Stimulated activated CD4-positive, alpha-beta T cell treated with anti-CD3 and anti-CD28 coated beads, Interleukin-15, amount 100 ng/mL, for 24 hours (primary cell): ENCODE measurements around the gene ASIC3.

Experiments
- DNase-seq: peaks from one replicate; pipeline ENCODE4 v3.0.0-alpha.2; 2020

ASIC3 gene

GRCh38 chr7:151058781-151059366 lies 10.5 kb downstream of the ASIC3 start:
- no peak for DNase-seq

- peak; percentile 81 for DNase-seq
These were observed 11.2 kb downstream of the ASIC3 start, which contains the start of gene SLC4A2 for GRCh38 chr7:151059367-151060112. Gene SLC4A2, plus strand, starts transcription at chr7:151059589. Its CDS starts 2,399 bp downstream, at chr7:151061988.

GRCh38 chr7:151060113-151060415 lies 11.7 kb downstream of the ASIC3 start:
- DNase-seq = no peak

GRCh38 chr7:151060416-151061212 lies 12.3 kb downstream of the ASIC3 start:
- DNase-seq = peak; percentile 35

GRCh38 chr7:151061213-151062110 lies 13.1 kb downstream of the ASIC3 start:
- no peak for DNase-seq

GRCh38 chr7:151062111-151062398 lies 13.7 kb downstream of the ASIC3 start:
- no peak for DNase-seq

GRCh38 chr7:151062399-151063211 lies 14.3 kb downstream of the ASIC3 start:
- no peak for DNase-seq

- DNase-seq = no peak
These were observed 14.9 kb downstream of the ASIC3 start for GRCh38 chr7:151063212-151063561.

GRCh38 chr7:151064454-151064853 lies 16.1 kb downstream of the ASIC3 start:
- DNase-seq = no peak

GRCh38 chr7:151064993-151065392 lies 16.7 kb downstream of the ASIC3 start:
- DNase-seq = no peak

GRCh38 chr7:151065516-151065915 lies 17.2 kb downstream of the ASIC3 start:
- no peak for DNase-seq

- no peak for DNase-seq
These were observed 18.1 kb downstream of the ASIC3 start for GRCh38 chr7:151066273-151066974.

- DNase-seq = no peak
These were observed 19.9 kb downstream of the ASIC3 start for GRCh38 chr7:151068069-151068773.

- no peak for DNase-seq
These were observed 21.7 kb downstream of the ASIC3 start for GRCh38 chr7:151069841-151070573.

- no peak for DNase-seq
These were observed 22.2 kb downstream of the ASIC3 start for GRCh38 chr7:151070574-151070960.

GRCh38 chr7:151071032-151071866 lies 22.9 kb downstream of the ASIC3 start:
- no peak for DNase-seq

- no peak for DNase-seq
These were observed 25.7 kb downstream of the ASIC3 start for GRCh38 chr7:151073990-151074389.

- DNase-seq = no peak
These were observed 26.7 kb downstream of the ASIC3 start for GRCh38 chr7:151074817-151075661.

GRCh38 chr7:151075662-151075971 lies 27.3 kb downstream of the ASIC3 start:
- no peak for DNase-seq
